Stimulated activated CD8-positive, alpha-beta memory T cell treated with anti-CD3 and anti-CD28 coated beads, Interleukin-7, amount 100 ng/mL, for 1 hour (primary cell): Measurements from ENCODE around the gene ZNF79.

Experiments
- DNase-seq, 2 donors: peaks; one replicate each; pipeline ENCODE4 v3.0.0-alpha.2; 2020; ENCODE audit warnings: low read depth in 2 of 2

The ZNF79 gene

DNA sequence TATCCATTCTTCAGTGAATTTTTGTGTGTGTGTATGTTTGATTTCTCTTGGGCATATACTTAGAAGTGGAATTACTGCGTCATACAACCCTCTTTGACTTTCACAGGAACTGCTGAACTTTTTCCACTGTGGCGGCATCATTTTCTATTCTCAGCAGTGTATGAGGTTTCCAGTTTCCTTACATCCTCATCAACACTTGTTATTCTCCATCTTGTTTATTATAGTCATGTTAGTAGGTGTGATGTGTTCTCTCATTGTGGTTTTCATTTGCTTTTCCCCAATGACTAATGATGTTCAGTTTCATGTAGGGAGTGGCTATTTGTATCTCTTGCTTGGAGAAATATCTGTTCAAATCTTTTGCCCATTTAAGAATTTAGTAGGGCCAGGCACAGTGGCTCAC is 2.6 kb downstream of the ZNF79 start:
- no peak for DNase-seq

DNA sequence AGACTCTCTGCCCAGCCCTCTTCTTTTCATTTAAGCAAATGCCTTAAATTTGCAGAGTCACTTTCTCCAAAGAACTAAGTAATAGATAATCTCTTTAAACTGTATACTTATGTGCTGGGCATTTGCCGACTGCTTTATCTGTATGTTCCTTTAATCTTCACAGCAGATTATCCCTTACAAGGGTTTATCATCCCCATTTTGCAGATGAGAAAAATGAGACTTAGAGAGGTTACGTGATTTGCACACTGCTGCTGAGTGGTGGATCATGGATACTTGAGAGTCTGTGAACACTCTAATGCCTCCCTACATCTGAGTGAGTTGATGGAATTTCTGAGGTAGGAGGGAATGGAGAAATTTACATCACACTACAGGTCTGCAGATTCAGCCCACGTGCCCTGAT is 4.2 kb downstream of the ZNF79 start:
- DNase-seq, result no peak

DNA sequence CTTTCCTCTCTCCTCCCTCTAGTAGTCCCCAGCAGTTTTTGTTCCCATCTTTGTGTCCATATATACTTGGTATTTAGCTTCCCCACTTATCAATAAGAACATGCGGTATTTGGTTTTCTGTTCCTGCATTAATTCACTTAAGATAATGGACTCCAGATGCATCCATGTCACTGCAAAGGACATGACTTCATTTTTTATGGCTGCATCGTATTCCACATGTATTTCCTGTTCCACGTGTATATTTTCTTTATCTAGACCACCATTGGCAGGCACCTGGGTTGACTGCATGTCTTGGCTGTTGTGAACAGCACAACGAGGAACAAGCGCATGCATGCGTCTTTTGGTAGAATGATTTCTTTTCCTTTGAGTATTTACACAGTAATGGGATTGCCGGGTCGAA is 6.2 kb downstream of the ZNF79 start:
- no peak for DNase-seq

- DNase-seq, result no peak
Measured at GRCh38 chr9:127437497-127438264, 13.5 kb downstream of the ZNF79 start.

GRCh38 chr9:127438394-127438793 is 14.2 kb downstream of the ZNF79 start:
- no peak for DNase-seq

GRCh38 chr9:127444283-127444920 is 20.2 kb downstream of the ZNF79 start:
- DNase-seq, result no peak

GRCh38 chr9:127444921-127445850 is 21.0 kb downstream of the ZNF79 start:
- no peak for DNase-seq

DNA sequence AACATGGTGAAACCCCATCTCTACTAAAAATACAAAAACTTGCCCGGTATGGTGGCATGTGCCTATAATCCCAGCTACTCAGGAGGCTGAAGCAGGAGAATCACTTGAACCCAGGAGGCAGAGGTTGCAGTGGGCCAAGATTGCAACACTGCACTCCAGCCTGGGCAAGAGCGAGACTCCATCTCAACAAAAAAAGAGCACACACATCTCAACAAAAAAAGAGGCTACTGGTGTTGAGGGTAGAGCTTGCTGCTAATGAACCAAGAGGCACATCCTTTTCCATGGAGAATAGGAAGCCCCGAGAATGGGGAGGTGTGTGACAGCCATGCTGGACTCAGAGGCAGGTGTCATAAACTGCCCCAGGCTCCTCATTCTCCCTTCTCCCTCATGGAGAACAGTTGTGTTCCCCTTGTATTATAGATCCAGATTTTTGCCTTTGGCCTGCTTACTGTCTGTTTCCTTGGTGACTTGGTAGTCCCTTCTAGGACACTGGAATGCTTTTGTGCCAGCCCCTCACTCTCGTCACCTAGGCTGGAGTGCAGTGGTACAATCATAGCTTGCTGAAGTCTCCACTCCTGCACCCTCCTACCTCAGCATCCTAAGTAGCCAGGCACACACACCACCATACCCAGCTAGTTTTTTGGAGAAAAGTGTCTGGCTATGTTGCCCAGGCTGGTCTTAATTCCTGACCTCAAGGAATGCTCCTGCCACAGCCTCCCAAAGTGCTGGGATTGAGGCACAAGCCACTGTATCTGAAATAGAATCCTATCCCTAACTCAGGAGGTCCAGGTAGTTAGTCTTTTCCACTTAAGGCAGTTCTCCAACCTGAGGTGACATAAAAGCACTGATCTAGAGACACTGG is 21.9 kb downstream of the ZNF79 start:
- no peak for DNase-seq

DNA sequence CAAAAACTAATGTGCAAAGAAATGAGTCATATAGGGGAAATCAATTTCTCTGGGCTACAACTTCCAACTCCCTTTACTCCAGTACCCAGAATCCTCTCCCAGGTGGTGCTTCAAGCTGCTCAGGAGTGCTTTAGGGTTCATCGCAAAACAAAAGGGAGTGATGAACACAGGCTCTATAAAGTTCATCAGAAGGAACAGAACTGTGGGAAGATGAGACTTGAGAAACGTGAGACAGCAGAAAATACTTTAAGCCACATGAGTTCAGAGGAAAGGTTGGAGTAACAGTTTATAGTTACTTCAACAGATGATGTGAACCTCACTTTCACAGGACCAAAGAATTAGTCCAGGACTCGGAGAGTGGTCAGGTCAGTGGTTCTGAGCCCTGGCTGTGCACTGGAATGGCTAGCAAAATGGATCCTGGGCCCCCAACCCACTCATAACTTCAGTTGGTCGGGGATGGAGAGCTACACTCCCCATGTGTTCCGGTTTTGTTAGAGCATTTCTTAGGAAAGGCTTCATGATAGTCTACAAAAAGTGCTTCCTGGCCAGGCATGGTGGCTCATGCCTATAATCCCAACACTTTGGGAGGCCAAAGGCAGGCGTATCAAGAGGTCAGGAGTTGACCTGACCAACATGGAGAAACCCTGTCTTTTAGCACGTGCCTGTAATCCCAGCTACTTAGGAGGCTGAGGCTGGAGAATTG is 22.7 kb downstream of the ZNF79 start:
- DNase-seq, result no peak

DNA sequence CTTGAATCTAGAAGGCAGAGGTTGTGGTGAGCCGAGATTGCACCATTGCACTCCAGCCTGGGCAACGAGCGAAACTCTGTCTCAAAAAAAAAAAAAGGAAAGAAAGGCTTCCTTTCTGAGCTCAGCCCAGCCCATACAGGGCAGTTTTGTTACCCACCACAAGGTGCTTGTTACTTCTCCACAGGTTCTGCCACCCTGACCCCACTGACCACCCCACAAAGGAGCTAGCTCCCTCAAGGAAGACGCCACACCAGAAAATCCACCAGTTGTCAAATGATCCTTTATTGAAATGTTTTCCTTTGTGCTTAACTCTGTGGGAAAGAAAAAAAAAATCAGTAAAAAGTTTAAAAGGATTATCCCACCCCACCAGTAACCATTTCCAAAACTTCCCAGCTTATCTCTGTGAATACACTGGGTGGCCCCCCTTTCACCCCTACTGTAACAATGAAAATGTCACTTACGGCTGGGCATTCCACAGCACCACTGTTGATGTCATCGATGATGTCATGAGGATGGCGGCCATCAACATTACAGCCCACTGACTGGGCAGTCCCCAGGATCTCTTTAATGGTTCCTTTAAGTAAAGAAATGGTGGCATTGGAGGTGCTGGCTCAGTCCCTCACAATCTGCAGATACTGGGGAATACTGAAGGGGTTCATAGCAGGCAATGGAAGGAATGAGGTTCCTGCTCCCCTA is 23.4 kb downstream of the ZNF79 start:
- no peak for DNase-seq

DNA sequence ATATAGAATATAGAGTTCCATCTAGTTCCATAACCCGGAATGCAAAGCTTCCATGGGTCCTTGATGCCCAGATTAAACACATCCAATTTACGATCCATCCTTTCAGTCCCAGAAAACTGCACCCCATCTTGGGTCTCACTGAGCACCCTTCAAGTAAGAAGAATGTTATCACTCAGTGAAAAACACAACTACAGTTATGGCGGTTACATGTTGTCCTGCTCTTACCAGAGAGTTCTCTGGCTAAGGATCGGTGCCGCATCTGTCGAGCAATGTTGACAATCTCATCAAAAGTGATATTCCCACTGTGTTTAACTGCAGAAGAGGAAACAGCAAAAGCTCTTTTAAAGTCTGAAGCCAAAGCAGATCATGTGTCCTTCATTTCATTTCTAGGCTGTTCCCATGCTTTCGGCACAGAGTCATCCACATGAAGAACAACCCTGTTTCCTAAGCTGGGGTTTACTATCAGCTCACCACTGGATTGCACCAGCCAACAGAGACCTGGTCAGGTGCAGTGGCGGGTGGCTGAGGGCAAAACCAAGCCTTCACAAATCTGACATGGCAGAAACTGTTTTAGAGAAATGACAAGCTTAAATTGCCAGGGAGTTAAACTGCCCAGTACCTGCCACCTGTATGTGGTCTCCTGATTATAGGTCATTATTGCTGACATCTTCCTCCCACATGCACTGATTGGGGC is 24.1 kb downstream of the ZNF79 start:
- no peak for DNase-seq

DNA sequence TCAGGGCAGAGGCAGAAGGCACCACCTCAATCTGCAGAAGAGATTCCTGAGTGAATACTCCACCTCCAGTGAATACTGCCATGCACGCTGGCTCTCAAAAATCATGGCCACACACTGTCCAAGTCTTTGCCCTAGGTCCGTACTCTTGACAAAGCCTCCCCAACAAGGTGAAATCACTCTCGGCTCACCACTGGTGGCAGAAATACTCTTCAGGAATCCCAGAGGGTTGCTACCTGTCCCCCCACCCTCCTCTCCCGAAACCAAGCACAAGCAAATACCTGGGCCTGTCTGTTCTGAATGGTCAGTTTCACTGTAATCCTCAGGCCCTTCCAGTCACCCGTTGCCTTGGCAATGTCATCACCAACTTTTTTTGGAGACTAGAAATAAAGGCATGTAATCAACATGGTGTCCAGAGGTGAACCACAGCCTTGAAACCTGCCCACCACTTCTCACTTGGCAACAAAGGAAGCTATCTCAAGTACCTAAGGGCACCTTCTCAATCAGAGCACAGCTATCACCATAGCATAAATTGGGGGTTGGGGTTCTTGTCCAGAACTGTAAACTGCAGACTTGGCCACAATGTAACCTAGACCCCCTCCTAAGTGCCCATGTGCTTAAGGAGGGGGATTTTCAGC is 25.3 kb downstream of the ZNF79 start:
- no peak for DNase-seq

- no peak for DNase-seq
Measured at GRCh38 chr9:127450243-127450760, 26.1 kb downstream of the ZNF79 start.

- peak; percentile 99 to 100 for DNase-seq
Measured at GRCh38 chr9:127450830-127451607, 26.8 kb downstream of the ZNF79 start, which contains the start of the genes LRSAM1 and RPL12. LRSAM1 (plus strand) TSS chr9:127451510; CDS start chr9:127454528, 3,018 bp downstream. RPL12 (minus strand) TSS chr9:127451406; CDS start chr9:127451317, 89 bp downstream.

GRCh38 chr9:127451608-127451857 is 27.4 kb downstream of the ZNF79 start:
- no peak for DNase-seq

DNA sequence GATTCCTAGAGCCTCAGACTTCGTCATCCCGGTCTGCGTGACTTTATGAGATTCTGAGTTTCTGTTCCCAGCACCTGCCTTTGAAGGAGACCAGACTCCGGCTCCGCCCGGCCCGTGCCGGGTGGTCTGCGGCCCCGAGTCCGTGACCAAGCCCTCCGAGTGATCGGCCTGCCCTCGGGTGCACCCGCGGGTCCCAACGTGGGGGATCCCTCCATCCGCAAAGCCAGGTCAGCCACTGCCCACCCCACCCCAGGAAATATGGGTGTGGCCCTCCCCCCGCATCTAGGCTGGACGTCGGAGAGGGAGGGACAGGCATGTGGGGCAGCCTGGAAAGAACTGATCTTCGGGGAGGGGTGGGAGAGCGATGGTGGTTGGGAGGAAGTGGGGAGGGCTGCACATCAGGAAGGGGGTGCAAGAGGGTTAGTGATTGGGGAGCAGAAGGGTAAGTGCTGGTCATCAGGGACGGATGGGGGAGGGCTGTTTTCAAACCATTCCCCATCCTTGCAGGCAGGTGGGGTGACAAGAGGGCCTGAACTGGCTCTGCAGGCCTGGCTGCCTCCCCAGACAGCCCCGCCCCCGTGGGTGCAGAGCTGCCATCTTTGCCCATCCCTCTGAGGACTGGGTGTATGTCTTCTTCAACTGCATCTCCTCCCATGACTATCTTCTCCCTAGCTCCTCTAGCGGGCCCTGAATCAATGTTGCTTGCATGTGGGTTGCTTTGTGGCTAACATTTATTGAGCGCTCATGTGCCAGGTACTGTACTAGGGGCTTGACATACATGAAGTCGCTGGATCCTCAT is 27.9 kb downstream of the ZNF79 start:
- DNase-seq, result no peak

- DNase-seq, result no peak
Measured at GRCh38 chr9:127452691-127453090, 28.5 kb downstream of the ZNF79 start.
